Daoy (cell line): ENCODE measurements around the gene NMUR2. TPM values are rescaled to one million over a fixed set of nuclear protein-coding genes. Genes with fewer than 3 reads are reported as not detected.

Source experiments
- DNase-seq: peaks from one replicate; pipeline ENCODE4 v3.0.0-alpha.2; 2015; ENCODE audit warnings: low read depth
- total RNA-seq: library from RNA; depleted of rRNA; stranded (reverse); fragments of >200 nt; shearing (Covaris generic); gene quantifications from 2 replicates; pipeline ENCODE4 v1.2.3, GENCODE V29; 2014

Gene NMUR2
- total RNA-seq, 1 experiment from 2014 or later: not detected

DNA sequence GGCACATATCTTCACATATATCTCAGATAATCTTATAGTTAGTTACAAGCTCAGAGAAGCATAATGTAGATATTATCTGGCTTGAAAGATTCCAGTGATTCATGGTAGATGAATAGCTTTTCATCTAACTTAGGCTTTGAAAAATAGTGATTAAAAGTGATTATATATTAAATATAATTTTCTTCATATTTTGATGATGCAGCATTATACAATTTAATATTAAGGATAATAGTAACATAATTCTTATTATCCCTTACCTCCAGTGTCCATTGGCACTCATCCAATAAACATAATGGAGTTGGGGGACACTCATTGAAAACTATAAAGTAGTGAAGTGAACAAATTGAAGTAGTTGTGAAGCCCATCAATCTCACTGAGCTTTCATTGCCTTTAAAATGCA lies 35.8 kb downstream of the NMUR2 start:
- no peak for DNase-seq

- no peak for DNase-seq
Observed at GRCh38 chr5:152367554-152367953, 37.5 kb downstream of the NMUR2 start.

DNA sequence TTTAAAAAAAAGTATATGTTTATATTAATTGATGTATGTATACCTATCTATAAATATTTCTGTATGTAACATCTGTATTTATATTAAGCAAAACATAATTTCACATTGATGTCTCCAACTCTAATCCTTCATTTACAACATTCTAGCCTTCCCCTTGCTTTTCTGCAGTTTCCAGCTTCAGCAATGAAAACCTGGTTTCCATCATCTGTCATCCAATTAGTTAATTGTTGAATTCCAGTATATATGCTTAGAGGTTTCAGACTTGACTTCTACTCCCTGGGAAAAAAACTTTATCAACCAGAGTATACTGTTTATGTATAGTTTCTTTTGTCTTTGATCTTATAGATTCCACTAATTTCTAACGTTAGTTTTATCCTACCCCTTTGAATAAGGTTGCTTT lies 38.4 kb downstream of the NMUR2 start:
- no peak for DNase-seq

GRCh38 chr5:152364899-152365298 lies 40.2 kb downstream of the NMUR2 start:
- DNase-seq: no peak

- no peak for DNase-seq
Observed at GRCh38 chr5:152364172-152364571, 40.9 kb downstream of the NMUR2 start.

- no peak for DNase-seq
Observed at GRCh38 chr5:152358861-152359568, 46.1 kb downstream of the NMUR2 start.

DNA sequence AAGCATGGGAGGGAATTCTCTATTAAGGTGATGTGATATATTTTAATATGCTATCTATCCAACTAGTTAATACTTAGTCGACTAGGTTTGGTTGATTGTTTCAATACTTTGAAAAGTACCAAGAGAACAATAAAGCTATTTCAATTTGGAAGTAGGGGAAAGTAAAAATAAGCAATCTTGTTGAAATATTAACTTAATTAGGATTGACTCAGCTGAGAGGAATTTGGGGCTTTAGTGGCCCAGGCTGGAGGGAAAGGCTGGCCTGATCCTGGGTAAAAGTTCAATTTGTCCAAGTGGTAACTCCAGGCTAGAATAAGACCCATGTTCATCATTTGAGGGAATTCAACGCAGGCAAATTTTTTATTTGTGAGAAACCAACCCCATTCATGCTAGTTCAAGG lies 48.6 kb downstream of the NMUR2 start:
- DNase-seq: no peak

GRCh38 chr5:152355061-152355460 lies 50.0 kb downstream of the NMUR2 start:
- DNase-seq: no peak

DNA sequence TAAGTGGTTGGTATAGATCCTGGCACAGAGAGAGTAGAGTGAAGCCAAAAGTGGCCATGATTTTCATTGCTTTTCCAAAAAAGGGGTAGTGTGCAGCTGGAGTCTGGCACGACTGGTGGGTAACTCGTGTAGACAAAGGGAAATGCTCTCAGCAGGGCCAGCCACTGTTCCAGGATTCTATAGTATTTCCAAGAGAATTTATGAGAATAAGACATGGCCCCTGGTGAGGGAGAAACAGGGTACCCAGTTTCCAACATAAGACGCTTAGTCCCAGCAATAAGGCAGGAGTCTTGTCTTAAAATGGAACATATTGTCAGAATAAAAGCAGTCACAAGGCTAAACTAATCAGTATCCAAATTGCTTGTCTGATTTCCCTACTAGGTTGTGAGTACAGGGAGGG lies 52.1 kb downstream of the NMUR2 start:
- DNase-seq: no peak

DNA sequence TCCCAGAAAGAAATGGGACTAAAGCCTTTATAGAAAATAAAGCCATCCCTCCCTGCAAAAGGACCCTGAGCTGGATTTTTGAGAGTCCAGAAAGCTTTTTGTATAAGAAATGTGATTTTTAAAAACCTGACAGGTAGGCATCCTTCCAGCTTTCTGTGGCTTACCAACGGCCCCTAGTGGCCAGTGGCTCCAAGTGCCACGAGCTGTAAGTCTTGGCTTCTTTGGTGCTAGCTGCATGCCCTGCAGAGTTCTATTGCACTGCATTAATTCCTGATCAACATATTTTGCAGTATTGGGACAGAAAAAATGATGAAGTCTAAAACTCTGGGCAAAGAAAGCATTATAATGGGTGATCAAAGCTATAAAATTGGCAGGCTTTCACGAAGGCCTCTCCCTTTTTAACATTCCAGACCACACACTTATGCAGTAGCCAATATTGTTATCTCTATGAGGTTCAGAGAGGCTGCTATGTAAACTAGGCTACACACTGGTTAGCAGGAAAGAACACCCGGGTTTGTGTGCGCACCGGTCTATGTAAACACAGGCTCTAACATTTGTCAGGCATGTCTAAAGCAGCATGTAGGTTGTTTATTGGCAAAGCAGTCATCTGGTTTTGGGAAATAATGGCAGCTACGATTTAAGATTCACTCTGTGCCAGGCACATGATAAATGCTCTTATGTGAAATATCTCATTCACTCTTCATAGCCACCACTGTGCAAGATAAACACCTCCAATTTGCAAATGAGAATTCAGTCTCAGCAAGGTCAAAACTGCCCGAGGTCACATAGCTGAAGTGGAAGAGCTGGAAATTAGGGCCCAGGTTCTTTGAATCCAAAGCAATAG lies 55.2 kb downstream of the NMUR2 start:
- peak; percentile 50 for DNase-seq
